GM18505 (cell line): Measurements from ENCODE around the gene SRC.
A peak's percentile ranks its signal among the peaks of the same experiment; 100 is the strongest.

Experiments
- ATAC-seq: cut with Tn5 transposase; IDR thresholded peaks from one replicate; pipeline ENCODE4 v1.9.1; 2021; ENCODE audit not compliant: unreplicated experiment
- POLR2A ChIP-seq: IDR thresholded peaks from 4 replicates; pipeline ENCODE4 v1.6.1; 2011; ENCODE audit warnings: borderline replicate concordance; ENCODE audit not compliant: insufficient read depth, insufficient read length; ENCODE audit errors: extremely low read depth

The SRC gene

GRCh38 chr20:37377346-37378081 lies 31.6 kb downstream of the SRC start:
- ATAC-seq = no peak
- TF ChIP-seq POLR2A = no peak

DNA sequence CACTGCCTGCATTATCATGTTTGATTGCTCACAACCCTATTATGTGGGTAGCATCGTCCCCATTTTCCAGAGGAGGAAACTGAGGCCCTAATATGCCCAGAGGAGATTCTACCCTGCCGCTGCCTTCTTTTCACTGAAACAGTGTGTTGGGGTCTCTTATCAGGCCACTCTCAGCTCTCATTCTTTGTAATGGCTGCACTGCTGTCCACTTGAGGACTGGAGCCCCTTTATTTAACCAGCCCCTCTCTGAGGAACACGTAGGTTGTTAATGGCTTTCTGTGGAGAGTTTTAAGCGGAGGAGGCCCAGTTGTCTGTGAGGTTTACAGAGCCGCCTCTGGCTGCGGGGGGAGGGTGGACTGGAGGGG lies 32.5 kb downstream of the SRC start:
- no peak for ATAC-seq
- TF ChIP-seq POLR2A = no peak

- no peak for ATAC-seq
Observed at GRCh38 chr20:37378785-37379598, 33.1 kb downstream of the SRC start.

DNA sequence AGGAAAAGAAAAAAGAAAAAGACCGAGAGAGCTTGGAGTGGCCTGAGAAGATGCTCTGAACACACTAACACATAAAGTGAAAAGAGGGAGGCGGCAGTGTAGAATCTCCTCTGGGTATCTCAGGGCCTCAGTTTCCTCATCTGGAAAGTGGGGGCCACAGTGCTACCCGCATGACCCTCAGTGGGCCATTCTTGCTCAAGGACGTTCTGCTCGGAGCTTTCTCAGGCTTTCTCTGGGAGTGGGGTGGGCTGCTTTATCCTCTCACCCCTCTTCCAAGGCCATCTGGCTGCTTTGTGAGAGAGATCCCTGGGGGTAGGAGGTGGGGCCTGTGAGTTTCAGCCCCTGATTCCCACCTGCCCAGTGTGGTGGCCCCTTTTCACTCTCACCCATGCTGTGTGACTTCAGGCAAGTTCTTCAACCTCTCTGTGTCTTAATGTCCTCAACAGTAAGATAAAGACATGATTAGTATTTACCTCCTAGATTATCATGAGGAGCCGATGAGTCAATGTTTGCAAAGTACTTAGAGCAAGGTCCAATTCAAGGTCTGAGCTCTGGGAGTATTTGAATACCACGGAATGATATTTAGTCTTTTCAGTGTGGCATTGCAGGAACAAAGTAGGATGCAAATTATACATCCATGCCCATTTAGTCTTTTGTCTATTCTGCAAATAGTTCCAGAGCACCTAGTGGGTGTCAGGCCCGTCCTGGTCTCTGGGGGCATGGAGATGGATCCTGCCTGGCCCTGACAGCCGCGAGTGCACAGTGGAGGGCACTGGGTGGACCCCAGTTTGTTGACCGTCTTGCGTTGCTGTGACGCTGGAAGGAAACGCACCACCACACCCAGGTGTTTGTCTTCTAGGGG lies 34.3 kb downstream of the SRC start:
- ATAC-seq = no peak
- TF ChIP-seq POLR2A = no peak

More at GRCh38 chr20:37378785-37379598, 33.1 kb downstream of the SRC start:
- no peak for TF ChIP-seq POLR2A

- no peak for ATAC-seq
- TF ChIP-seq POLR2A = no peak
Observed at GRCh38 chr20:37380864-37381579, 35.1 kb downstream of the SRC start.

GRCh38 chr20:37381621-37382471 lies 35.9 kb downstream of the SRC start:
- ATAC-seq = no peak
- TF ChIP-seq POLR2A = no peak

DNA sequence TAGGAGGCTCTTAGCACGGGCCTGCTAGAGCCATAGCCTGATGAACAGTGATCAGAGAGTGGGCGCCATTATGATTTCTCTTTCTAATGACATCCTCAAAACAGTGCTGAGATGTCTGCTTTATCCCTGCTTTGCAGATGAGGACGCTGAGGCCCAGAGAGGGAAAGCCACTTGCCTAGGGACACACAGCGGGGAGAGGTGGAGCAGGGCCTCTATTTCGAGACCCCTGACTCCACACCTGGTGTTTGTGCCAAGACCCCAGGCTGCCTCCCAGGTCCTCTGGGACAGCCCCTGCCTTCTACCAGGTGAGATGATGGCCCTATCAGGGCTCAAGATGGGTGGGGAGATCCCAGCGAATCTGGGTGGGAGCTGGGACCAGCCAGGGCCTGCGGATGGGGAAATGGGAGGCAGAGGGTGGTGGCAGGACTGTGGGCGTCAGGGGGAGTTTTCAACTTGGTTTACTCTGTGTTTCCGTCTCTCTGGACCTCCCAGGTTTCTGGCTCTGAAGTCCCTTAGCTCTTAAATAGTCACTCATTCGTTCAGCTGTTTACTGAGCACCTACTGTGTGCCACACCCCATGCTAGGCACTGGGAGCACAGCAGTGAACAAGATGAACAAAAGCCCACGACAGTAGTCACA lies 36.7 kb downstream of the SRC start:
- no peak for TF ChIP-seq POLR2A
- no peak for ATAC-seq

DNA sequence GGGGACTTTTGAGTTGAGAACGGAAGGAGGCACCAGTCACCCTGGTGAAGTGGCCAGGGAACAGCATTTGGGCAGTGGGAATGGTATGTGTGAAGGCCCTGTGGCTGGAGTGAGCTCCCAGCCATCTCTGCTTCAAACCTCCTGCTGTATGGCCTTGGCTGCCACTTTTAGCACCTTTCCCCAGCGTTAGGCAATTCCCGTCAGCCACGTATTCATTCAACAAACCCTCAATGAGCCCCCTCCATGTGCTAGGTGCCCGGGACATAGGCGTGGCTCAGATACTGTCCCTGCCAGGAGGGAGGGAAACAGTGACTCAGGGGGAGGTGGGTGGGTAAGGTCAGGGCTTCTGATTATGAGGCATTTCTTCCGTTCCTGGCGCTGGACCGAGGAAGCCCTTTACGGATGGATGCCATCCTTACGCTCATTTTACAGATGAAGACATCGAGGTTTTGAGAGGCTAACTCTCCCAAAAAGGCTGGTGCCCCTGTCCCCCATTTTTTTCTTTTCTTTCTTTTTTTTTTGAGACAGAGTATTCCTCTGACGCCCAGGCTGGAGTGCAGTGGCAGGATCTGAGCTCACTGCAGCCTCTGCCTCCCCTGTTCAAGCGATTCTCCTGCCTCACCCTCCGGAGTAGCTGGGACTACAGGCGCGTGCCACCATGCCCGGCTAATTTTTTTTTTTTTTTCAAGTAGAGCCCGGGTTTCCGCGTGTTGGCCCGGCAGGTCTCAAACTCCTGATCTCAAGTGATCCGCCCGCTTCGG lies 37.5 kb downstream of the SRC start:
- TF ChIP-seq POLR2A = no peak
- no peak for ATAC-seq

DNA sequence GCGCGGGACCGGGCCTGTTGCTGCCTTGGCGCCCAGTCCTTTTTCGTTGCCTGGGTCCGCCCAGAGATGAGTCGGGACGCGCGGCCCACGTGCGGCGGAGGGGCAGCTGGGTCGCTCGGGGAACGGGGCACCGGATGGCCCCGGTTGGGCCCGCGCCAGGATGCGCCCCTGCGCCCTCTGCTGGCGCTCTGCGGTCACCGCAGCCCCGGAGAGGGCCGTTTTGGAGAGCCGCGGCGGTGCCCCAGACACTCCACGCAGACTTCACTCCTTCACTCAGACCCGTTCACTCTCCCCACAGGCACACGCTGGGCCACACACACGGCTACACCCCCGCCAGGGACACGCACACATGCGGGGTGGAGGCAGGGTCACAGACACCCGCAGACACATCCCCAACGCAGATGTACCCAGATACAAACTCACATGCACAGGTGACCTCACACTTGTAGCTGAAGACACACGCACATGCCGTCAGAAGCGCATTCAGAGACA lies 38.8 kb downstream of the SRC start:
- peak; percentile 74 for ATAC-seq

GRCh38 chr20:37385176-37385575 lies 39.2 kb downstream of the SRC start:
- no peak for ATAC-seq
- no peak for TF ChIP-seq POLR2A

More for the DNA sequence above, 38.8 kb downstream of the SRC start:
- TF ChIP-seq POLR2A = no peak
